Muscle of arm (tissue), 14 donors: ENCODE measurements around the gene TOMM40L. TPM values are rescaled to one million over a fixed set of nuclear protein-coding genes. Genes with fewer than 3 reads are reported as not detected.

Source experiments
- DNase-seq: peaks from one replicate; pipeline ENCODE4 v3.0.0-alpha.2; 2013
- long read RNA-seq, 11 donors: transcript quantifications; one replicate each; lab custom pipeline, GENCODE V29; 2026
- polyA plus RNA-seq, 12 donors: library from polyadenylated mRNA; unstranded; fragments of 120-200 nt; gene quantifications; one replicate each; pipeline ENCODE4 v1.2.1, GENCODE V29; 2013; ENCODE audit not compliant: insufficient read length in 12 of 12

TOMM40L gene
- polyA plus RNA-seq, result 10 to 100 TPM in 4 of 12 donors, 1 to 10 TPM in 7, not detected in 1; 7.2 to 40.3 (median 9.4) TPM
- long read RNA-seq, donor 1, partial matches to known transcripts, result 0 of 2 reads
- long read RNA-seq, donor 1, other reads (novel, unspliced or antisense), result 0 of 2 reads
- long read RNA-seq, donor 2, partial matches to known transcripts, result 0 of 1 reads
- long read RNA-seq, donor 2, other reads (novel, unspliced or antisense), result 0 of 1 reads
- long read RNA-seq, donor 3, partial matches to known transcripts, result 0 of 3 reads
- long read RNA-seq, donor 3, other reads (novel, unspliced or antisense), result 0 of 3 reads
- long read RNA-seq, donor 4, partial matches to known transcripts, result 0 of 1 reads
- long read RNA-seq, donor 4, other reads (novel, unspliced or antisense), result 0 of 1 reads
- long read RNA-seq, donor 5, partial matches to known transcripts, result 0 of 3 reads
- long read RNA-seq, donor 5, other reads (novel, unspliced or antisense), result 0 of 3 reads
- long read RNA-seq, donor 6, partial matches to known transcripts, result 0 of 1 reads
- long read RNA-seq, donor 6, other reads (novel, unspliced or antisense), result 0 of 1 reads
- long read RNA-seq, donor 7, partial matches to known transcripts, result 0 of 1 reads
- long read RNA-seq, donor 7, other reads (novel, unspliced or antisense), result 0 of 1 reads
- long read RNA-seq, donor 8, partial matches to known transcripts, result 0 of 1 reads
- long read RNA-seq, donor 8, other reads (novel, unspliced or antisense), result 0 of 1 reads
- long read RNA-seq, donor 9, partial matches to known transcripts, result 0 of 1 reads
- long read RNA-seq, donor 9, other reads (novel, unspliced or antisense), result 0 of 1 reads
- long read RNA-seq, donor 10, partial matches to known transcripts, result 0 of 3 reads
- long read RNA-seq, donor 10, other reads (novel, unspliced or antisense), result 0 of 3 reads
- long read RNA-seq, donor 11, partial matches to known transcripts, result 0 of 2 reads
- long read RNA-seq, donor 11, other reads (novel, unspliced or antisense), result 0 of 2 reads

DNA sequence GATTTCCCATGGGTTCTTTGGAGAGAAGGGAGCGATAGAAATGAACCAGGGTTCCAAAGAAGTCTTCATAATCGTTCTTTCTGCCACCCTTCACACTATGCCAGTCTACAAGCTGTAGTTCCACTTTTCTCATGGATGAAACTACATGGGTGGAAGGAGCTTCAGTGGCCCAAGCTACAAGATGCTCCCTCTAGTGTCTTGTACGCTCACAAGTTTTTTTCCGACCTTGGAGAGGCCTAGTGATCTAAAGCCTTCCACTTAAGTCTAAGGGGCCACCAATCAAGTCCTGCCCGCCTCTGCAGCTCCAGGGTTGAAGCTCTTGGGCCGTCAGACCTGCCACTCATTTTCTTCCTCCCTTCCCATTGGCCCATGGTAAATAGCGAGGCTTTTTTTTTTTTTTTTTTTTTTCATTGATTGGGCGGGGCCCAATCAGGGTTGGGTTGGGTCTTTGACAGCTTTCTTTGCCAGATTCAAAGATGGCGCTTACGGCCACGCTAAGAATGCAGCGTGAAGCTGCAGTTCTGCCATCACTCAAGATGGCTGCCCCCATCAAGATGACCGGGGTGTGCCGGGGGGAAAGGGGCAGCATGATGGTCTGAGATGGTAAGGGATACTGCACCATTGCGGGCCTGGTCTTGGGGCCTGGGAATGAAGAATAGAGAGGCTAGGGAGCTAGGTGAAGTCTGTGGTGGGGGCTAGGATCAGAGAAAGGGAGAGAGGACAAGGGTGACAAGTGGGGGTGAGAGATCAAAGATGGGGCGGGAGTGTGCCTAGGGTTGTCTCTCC is at the start of gene TOMM40L:
TOMM40L (plus strand) TSS at position 527 of the 786 bp plus-strand sequence. CDS start 430 bp downstream, outside the sequence.
- DNase-seq, result peak; percentile 96

DNA sequence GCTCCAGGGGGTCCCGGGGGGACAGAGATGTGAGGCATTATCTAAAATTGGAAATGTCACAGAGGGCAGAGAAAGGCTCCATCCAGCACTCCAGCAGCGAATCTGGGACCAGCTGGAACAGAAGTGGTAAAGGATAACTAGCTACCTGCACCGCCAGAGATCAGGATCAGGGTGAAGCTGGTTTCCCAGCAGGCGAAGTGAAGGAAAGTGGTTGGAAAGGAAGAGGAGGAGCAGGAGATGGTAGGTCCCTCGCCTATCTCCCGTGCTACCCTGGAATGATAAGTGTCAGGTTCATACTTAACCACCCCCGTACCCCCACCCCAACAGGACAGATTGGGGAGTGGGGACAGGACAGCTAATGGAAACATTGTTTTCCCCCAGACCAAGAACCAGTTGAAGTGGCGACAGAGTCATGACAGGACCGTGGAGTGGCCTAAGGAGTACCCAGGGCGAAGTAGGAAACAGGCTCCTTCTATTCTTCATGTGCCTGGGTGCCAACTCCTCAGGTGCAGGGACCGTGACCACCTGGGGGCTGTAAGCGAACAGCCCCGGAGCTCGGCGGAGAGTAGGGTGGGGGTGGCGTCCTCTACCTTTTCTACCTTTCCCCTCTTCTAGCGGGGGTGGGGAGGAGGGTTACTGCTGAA is 49.3 kb upstream of the TOMM40L start:
- DNase-seq, result no peak

DNA sequence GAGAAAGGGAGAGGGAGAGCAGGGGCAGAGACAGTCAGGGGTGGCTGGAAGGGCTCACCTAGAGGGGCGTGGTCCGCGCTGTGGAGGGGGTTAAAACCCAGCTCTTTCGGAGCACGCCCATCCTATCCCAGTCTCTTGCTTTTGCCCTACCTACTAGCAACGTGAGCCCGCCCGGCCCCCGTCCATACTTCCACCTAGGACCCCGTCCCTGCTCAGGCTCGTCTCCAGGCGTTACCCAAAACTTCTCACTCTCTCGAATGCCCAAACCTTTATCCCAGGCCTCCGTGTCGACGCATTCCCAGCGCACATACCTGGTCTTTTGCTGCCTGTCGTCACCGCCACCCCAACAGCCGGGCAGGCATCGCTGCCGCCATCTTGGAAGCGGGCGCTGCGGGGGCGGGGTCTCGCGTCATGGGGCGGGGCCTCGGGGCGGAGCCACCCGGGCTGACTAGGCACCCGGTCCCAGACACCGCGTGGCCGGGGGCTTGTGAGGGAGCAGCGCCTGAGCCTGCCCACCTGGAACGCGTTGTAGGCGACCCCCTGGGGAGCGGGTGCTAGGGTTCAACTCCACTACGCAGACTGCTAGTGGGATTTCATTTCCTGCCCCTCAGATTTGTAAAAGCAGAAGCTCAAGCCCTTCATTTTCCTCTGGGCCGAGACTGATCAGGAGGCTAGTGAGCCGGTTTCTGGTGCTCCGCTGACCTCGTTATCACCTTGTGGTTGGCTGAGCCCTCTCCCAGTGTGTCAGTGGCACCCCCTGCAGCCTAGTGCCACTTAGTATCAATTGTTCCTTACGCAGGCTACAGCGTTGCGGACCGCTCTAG is 48.5 kb upstream of the TOMM40L start, which contains the start of gene B4GALT3:
B4GALT3 (minus strand) TSS at position 396 of the 824 bp plus-strand sequence. CDS start 1,447 bp downstream, outside the sequence.
- peak; percentile 89 for DNase-seq

DNA sequence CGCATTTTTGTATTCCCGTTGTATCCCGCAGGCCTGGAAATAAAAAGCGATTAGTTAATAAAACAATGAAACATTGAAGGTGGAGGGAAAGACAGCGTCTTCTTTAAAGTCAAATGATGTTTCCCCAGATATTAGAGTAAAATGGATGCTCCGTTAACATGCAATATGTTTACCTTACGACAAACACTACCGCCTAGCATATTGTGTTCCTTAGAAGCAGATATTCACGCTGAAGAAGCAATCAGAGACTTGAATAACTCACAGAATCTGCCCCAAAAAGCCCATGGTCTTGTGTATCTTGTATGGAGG is 48.0 kb upstream of the TOMM40L start:
- DNase-seq, result no peak

DNA sequence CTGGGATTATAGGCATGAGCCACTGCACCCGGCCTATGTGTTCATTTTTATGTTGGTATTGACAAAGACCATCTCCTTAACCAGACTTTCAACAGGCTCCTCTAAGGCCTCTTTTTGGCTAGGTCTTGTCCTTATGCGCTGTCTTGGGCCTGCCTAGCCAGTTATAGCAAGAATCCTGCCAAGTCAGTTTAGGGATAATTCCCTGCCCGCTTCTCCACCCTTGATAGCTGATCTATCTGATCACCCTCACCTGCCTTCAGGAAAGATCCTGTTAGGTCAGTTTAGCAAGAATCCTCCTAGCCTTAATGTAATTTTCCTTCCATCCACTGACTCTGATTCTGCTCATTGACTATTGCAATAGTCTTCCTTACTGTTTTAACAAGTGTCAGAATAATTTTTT is 46.2 kb upstream of the TOMM40L start:
- no peak for DNase-seq

DNA sequence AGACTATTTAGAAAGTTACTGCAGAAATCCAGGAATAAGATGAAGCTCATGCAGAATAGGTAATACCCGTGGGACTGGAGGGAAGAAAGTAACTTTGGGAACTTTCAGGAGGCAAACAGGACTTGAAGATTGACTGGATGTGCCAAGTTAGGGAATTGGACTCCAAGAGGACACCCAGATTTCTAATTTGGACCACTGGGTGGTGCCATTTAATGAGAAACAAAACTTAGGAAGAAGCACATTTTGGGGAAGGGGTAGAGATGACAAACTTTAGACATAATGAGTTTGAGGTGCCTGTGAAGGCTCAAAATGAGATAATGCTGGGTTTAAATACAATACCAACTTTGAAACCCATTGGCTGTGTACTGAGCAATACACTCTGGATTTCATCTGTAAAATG is 45.2 kb upstream of the TOMM40L start:
- no peak for DNase-seq

DNA sequence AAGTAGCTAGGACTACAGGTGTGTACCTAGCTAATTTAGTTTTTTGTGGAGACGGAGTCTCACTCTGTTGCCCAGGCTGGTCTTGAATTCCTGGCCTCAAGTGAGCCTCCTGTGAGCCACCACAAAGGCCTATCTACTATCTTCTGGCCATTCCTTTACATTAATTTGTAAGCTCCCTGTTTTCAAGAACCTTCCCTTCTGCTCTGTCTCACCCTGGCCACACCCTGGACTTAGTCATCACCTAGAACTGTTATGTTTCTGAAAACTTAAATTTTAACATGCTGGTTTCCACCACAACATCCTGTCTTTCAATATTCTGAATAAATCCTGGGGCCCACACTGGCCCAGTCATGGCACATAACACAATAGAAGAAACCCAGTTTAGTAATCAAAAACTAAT is 43.6 kb upstream of the TOMM40L start:
- DNase-seq, result no peak

DNA sequence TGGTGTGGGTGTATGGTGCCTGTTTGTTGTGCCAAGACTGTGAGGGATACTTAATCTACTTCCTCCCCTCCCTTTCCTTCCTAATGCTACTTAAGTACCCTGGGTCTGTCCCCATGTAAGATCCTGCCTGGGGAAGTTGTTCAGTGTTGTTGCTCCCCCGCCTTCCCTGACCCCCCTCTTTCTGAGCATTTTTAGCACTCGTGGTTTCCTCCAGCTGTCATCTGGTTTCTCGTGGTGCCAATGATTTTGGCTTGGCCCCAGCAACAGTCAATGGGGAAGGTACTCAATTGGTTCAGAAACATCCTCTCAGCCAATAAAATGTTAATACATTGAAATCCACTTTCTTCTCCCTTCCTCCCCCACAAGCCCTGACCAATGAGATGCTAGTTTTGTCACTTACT is 40.6 kb upstream of the TOMM40L start:
- peak; percentile 83 for DNase-seq

DNA sequence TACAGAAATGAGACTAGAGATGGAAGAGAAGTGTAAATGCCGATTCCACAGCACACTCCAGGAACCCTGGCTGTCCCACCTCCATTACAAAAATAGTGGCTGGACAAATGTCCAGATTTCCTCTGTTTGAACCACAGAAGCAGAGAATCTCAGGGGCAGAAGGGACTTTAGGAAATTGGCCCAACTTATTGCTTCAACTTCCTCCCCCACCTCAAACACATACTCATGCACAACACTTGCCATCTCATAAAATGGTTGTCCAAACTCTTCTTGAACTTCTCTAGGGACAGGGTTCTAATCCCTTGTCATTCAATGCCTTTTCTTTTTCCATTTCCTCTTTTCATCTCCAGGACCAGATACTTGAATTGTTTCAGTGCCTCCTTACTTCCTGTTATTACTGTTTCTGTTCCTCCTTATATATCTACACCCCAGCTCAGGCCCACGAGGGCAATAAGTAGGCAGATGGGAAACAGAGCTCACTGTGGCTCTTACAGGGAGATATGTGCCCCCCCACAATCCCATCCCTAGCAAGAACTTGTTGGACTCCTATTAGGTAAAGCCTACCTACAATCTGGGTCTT is 40.0 kb upstream of the TOMM40L start:
- no peak for DNase-seq

DNA sequence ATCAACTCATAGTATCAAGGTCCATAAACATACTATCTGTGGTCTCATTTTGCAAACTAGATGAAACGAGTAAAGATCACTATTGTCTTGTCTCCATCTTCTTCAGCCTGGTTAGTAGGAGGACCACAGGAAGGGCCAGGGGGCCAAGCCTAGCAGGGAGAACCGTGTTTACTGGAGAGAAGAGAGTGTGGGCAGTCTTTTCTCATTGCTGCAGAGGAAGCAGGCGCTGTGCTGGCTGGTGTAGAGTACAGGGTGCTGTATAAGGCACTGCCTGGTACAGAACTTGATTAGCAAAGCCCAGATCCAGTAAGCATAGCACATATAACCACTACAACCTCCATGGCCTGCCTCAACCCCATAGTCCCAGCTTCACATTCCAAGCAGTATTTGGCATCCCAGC is 38.5 kb upstream of the TOMM40L start:
- no peak for DNase-seq

DNA sequence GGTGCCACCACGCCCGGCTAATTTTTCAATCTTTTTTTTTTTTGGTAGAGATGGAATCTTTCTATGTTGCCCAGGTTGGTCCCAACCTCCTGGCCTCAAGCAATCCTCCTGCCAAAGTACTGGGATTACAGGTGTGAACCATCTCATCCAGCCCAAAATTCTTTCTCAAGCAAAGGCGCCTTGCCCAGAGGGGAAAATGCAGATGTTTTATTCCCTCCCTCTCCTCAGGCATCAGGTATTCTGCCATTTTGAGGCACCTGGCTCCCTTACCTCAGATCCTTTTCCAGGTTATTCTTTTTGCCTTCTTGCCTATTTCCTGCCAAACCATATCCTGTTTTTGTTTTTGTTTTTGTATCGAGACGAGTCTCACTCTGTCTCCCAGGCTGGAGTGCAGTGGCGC is 37.5 kb upstream of the TOMM40L start:
- DNase-seq, result no peak

DNA sequence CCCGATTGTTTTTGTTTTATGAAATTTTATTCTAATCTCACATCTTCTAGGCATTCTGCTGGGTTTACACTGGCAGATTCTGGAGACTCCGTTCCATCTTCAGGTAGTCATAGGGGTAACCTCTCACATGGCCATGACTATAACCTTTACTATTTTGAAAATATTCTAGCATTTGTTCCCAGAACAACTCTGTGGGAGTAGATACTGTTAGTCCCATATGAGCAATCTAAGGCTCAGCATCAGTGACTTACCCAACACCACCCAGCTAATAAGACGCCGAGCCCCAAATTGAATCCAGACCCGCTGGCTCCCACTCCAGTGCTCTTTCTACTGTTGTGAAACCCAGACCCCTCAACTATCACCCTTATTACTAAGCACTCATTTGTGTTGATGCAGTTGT is 36.8 kb upstream of the TOMM40L start:
- no peak for DNase-seq

DNA sequence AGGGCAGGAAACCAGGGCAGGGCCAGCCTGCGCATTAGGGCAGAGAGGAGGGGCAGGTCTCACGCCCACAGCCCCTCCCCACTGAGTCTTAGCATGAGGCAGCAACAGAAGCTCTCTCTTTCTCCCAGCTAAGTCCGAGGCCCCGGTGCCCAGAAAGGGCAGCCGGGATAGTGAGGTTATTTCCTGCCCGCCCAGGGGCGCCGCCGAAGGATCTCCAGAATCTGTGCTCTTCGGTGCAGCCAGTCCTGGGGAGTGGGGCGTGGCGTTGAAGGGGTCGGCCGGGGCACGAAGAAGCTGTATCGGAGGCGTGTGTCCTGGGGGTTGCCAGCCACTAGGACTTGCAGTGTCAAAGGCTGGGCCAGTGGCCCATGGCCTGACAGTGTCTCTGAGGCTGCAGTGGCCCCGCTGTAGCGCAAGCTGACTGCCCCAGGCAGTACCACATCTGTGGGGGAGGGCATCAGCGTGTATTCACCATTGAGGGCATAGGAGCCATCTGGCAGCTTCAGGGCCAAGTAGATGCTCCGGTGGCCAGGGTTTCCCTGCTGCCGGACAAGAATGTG is 34.8 kb upstream of the TOMM40L start:
- no peak for DNase-seq

DNA sequence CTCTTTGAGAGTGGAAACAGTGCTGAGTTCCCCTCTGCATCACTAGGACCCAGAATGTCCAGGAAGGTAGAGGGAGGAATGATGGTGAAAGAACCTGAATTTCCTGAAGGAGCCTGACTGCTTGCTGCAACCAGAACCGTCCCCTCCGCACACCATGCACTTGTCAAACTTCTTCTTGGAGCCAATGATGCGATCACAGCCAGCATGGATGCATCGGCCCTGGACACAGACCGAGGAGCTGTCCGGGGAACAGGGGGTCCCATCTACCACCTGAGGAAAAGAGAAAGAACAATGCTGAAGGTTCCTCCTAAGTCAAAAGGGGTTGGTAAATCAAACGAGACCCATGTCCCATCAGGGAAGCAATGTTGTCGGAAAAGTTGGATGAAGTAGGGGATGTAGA is 33.9 kb upstream of the TOMM40L start:
- DNase-seq, result no peak

DNA sequence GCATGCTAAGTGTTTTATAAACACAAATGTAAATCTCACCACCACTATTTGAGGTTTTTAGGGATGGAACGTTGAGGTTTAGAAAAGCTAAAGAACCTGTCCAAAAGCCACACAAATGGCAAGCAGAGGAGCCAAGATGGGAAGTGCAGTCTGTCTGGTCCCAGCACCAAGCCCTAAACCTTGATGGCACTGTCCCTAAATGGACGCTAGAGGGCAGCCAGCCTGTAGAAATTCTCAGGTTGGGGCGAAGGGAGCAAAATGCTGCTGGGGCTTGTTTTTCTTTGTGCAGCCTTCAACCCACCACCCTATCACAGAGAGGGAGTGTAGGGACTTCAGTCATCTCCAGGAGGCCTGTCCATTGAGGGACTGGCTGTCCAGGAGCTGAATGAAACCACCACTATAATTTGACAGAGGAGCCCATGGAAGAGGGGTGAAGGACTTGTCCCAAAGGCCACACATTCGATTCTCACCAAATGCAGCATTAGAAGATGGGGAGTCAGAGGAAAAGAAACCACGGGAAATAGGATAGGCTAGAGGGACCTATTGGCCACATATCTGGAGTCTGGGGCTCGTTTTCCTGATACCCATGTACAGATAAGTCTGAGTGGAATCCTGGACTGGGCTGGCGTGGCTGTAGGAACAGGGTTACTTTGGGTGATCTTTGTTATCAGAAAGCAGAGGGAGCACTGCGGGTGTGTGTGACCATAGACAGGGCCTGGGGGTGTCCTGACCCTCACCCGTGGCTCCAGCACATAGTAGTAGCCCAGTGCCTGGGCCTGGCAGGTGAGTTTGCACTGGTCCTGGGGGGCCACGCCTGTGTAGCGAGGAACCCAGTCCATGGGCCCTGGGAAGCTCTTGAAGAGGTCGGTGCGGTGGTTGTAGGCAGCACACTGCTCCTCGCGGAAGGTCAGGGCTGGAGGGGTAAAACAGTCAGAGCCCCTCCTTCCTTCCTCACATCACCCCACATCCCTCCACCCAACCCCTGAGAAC is 33.1 kb upstream of the TOMM40L start:
- peak; percentile 67 for DNase-seq

DNA sequence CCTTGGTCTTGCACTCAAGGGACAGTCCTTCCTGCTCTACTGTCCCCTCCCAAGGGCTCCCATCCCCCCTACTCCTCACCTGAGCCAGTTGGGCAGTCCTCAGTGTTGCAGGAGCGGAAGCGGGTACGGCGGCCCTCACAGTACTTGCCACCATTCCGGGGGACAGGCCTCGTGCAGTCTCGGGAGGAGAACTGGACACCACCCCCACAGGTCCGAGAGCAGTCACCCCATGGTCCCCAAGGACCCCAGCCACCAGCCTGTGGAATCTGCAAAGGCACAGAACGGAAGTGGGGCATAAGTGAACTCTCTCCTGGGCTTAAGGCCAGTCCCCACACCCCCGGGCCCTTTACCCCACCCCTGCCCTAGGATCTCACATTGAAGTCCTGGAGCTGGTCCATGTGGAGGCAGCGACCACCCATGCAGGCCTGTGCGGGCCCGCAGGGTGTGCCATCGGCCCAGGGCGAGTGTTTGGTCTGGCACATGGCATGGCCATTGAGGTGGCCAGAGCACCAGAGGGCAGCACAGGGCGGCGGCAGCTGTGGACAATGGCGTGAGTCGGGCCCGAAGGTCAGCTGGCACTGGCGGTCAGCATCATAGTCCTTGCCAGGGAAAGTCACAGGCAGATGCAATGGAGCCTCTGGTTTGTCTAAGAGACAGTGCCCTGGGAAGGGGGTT is 32.2 kb upstream of the TOMM40L start:
- DNase-seq, result no peak

DNA sequence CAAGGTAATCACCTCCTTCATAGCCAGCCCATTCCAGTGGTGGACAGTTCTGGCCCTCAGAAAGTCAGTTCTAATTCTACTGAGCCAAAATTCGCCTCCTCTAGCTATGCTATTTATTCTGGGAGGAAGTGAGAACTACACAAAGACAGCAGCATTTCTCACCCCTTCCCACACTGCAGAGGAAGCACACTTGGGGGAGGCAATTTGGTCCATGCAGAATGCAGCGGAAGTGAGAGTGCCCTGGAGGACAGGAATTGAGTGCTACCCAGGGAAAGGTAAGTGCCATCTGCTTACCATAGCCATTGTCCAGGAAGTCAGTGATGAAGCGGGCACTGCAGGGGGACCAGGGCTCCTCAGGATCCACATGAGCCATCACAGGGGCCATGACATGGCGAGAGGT is 30.7 kb upstream of the TOMM40L start:
- DNase-seq, result no peak

DNA sequence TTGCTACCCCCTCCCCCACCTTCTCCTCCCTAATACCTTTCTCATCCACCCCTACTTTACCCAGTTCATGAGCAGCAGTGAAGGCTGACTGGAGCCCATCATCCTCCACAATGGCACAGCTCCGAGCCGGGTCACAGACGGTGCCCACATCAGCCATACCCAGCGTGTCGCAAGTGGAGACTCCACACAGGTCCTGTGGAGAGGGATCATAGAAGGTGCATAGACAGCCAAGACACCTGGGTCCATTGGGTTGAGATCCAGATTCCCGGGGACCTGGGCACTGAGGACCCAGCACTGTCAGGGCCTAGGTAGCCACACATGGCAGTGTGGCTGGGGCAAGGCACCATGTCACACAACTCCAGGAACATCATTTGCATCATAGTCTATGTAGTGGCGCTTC is 29.7 kb upstream of the TOMM40L start:
- DNase-seq, result no peak
